Measurements from ENCODE around the gene ZDHHC15. TPM values are rescaled to one million over a fixed set of nuclear protein-coding genes. Genes with fewer than 3 reads are reported as not detected.

Gene ZDHHC15
- total RNA-seq, 1 donor from 2014 or later = 0.02 TPM

Other genes starting within 250 kb of the ZDHHC15 start
- gene UPRT, start 249.0 kb downstream of the ZDHHC15 start, total RNA-seq = 21.4 and 21.9 TPM in 2 replicates

Data from T-helper 2 cell treated with Interferon-gamma antibody and Interleukin-4, amounts not matched to agents 100 ng/mL and 5 ng/mL, for 36 hours (primary cell).